ENCODE measurements around the gene USP17L10.
"Not testable (repeated sequence)": the region's sequence is repeated elsewhere in the genome, so short reads cannot be mapped to it uniquely, and the experiment has no call there.

The USP17L10 gene

GRCh38 chr4:9210357-9210756 is at the start of gene USP17L10:
Gene USP17L10 (plus strand): TSS chr4:9210657. CDS start chr4:9210657, 0 bp downstream.
- not testable (repeated sequence) for DNase-seq (ENCODE audit: low read depth)

- not testable (repeated sequence) for DNase-seq (ENCODE audit: low read depth)
These were observed 44.5 kb upstream of the USP17L10 start for GRCh38 chr4:9165990-9166389.

DNA sequence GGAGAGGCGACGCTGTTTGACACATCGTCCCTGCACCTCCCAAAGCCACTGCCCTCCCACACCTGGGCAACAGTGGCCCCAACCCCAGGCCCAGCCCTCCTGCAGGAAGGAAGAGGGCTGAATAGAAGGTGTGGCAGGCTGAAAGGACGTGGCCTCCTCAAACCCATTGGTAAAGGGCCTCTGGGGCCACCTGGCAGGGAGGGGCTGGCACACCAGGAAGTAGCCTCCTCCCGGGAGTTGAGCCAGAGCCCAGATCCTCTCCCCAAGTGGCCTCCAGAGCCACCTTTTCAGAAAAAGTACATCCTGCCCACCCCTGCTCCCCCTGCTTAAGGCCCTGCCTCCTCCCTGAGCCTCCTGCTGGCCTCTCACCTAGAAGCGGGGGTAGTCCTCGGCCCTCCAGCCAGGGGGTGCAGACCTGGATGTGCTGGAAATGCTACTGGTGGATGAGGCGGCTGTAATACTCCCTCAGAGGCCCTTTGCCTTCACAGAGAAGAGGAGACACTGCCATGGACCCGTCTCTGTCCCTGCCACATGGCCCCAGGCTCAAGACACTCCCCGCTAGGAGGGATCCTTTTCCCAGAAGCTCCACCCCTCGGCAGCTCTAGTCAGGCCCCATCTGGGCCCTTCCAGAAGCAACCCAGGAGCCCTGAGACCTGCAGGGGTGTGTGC is 40.5 kb upstream of the USP17L10 start, which contains the start of gene FAM90A26:
TSS of gene FAM90A26 (plus strand) at position 619 of the 669 bp plus-strand sequence. CDS start 2,764 bp downstream, outside the sequence.
- DNase-seq (ENCODE audit: low read depth), result not testable (repeated sequence)

DNA sequence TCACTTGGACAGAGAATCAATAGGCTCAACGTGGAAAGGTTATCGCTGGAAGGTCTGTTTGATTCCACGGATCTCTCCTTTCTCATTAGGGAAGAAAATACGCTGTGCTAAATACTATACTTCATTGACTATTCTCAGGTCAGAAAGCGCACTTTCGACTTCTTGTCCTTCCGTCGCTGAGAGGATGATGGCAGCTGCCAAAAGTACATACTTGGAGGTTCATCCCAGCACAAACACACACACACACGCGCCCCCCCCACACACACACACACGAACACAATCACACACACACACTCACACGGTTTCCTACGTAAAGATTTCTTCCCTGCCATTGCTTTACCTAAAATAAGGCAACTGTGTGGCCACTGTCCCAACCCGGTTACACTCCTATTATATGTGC is 4.2 kb downstream of the USP17L10 start:
- not testable (repeated sequence) for DNase-seq (ENCODE audit: low read depth)

- DNase-seq (ENCODE audit: low read depth), result not testable (repeated sequence)
These were observed 4.6 kb downstream of the USP17L10 start, which contains the start of gene USP17L11 for GRCh38 chr4:9215105-9215504. Gene USP17L11 (plus strand): TSS chr4:9215405. CDS start chr4:9215405, 0 bp downstream.

DNA sequence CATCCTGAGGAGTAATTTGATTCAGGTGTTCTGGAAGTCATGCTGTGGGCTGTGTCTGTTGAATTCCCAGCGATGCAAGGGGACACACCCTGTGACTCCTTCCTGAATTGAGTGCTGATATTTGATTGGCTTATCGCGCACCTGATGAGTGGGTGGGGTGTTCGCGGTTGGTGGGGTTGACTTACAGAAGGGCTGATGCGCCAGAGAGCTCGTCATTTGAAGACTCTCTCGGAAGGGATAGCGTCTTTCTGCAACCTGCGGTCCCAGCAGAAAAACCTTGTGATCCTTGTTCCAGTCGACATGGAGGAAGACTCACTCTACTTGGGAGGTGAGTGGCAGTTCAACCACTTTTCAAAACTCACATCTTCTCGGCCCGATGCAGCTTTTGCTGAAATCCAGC is 9.4 kb downstream of the USP17L10 start, which contains the start of gene USP17L12:
TSS of gene USP17L12 (plus strand) at position 301 of the 400 bp plus-strand sequence. CDS start at position 301, 0 bp downstream.
- not testable (repeated sequence) for DNase-seq (ENCODE audit: low read depth)

GRCh38 chr4:9224596-9224995 is 14.1 kb downstream of the USP17L10 start, which contains the start of gene USP17L13:
Gene USP17L13 (plus strand): TSS chr4:9224896. CDS start chr4:9224896, 0 bp downstream.
- not testable (repeated sequence) for DNase-seq (ENCODE audit: low read depth)

GRCh38 chr4:9230249-9230648 is 19.8 kb downstream of the USP17L10 start:
- DNase-seq (ENCODE audit: low read depth), result not testable (repeated sequence)

DNA sequence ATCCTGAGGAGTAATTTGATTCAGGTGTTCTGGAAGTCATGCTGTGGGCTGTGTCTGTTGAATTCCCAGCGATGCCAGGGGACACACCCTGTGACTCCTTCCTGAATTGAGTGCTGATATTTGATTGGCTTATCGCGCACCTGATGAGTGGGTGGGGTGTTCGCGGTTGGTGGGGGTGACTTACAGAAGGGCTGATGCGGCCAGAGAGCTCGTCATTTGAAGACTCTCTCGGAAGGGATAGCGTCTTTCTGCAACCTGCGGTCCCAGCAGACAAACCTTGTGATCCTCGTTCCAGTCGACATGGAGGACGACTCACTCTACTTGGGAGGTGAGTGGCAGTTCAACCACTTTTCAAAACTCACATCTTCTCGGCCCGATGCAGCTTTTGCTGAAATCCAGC is 23.6 kb downstream of the USP17L10 start, which contains the start of gene USP17L15:
TSS of gene USP17L15 (plus strand) at position 301 of the 400 bp plus-strand sequence. CDS start at position 301, 0 bp downstream.
- not testable (repeated sequence) for DNase-seq (ENCODE audit: low read depth)

DNA sequence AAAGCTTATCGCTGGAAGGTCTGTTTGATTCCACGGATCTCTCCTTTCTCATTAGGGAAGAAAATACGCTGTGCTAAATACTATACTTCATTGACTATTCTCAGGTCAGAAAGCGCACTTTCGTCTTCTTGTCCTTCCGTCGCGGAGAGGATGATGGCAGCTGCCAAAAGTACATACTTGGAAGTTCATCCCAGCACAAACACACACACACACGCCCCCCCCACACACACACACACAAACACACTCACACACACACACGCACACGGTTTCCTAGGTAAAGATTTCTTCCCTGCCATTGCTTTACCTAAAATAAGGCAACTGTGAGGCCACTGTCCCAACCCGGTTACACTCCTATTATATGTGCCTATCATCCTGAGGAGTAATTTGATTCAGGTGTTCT is 28.0 kb downstream of the USP17L10 start:
- DNase-seq (ENCODE audit: low read depth), result peak; percentile 0

DNA sequence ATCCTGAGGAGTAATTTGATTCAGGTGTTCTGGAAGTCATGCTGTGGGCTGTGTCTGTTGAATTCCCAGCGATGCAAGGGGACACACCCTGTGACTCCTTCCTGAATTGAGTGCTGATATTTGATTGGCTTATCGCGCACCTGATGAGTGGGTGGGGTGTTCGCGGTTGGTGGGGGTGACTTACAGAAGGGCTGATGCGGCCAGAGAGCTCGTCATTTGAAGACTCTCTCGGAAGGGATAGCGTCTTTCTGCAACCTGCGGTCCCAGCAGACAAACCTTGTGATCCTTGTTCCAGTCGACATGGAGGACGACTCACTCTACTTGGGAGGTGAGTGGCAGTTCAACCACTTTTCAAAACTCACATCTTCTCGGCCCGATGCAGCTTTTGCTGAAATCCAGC is 33.1 kb downstream of the USP17L10 start, which contains the start of gene USP17L17:
TSS of gene USP17L17 (plus strand) at position 301 of the 400 bp plus-strand sequence. CDS start at position 301, 0 bp downstream.
- DNase-seq (ENCODE audit: low read depth), result not testable (repeated sequence)

- peak; percentile 0 for DNase-seq (ENCODE audit: low read depth)
These were observed 37.7 kb downstream of the USP17L10 start, which contains the start of gene USP17L18 for GRCh38 chr4:9247953-9248680. Gene USP17L18 (plus strand): TSS chr4:9248630. CDS start chr4:9248630, 0 bp downstream.

- not testable (repeated sequence) for DNase-seq (ENCODE audit: low read depth)
These were observed 42.6 kb downstream of the USP17L10 start, which contains the start of gene USP17L19 for GRCh38 chr4:9253078-9253477. Gene USP17L19 (plus strand): TSS chr4:9253378. CDS start chr4:9253378, 0 bp downstream.

- DNase-seq (ENCODE audit: low read depth), result not testable (repeated sequence)
These were observed 47.4 kb downstream of the USP17L10 start, which contains the start of gene USP17L20 for GRCh38 chr4:9257824-9258223. Gene USP17L20 (plus strand): TSS chr4:9258124. CDS start chr4:9258124, 0 bp downstream.
